Measurements from ENCODE around the gene ANXA6.

GRCh38 chr5:151077419-151077818 is 80.2 kb downstream of the ANXA6 start:
- TF ChIP-seq CTCF (conservative IDR thresholded peaks at IDR 0.05; ENCODE audit: low read depth, low read length) (no peak), EZH2 (IDR thresholded peaks at IDR 0.05; ENCODE audit: borderline replicate concordance, low read depth, low read length, poor library complexity, severe bottlenecking) (no peak)

Data from A673 (cell line).